Loucy (cell line): ENCODE measurements around the gene PLEKHH1.

ENCODE experiments used
- H2AFZ ChIP-seq: fragments of 200-600 bp; sonication (generic); 2 replicates; pipeline ENCODE4 v1.6.0; 2016; ENCODE audit warnings: antibody characterized with exemption, mild to moderate bottlenecking, low read length, moderate library complexity
- H3F3A ChIP-seq: fragments of 200-600 bp; 2 replicates; pipeline ENCODE4 v1.6.0; 2016; ENCODE audit warnings: antibody characterized with exemption, low read depth, mild to moderate bottlenecking
- H3K27me3 ChIP-seq: fragments of 200-600 bp; sonication (generic); 2 replicates; pipeline ENCODE4 v1.6.1; 2014; ENCODE audit warnings: low read length, mild to moderate bottlenecking; ENCODE audit not compliant: insufficient read depth, poor library complexity, severe bottlenecking
- H3K36me3 ChIP-seq: fragments of 200-600 bp; sonication (generic); 2 replicates; pipeline ENCODE4 v1.6.1; 2016; ENCODE audit warnings: low read length; ENCODE audit not compliant: insufficient read depth
- H3K4me1 ChIP-seq: fragments of 200-600 bp; sonication (generic); 2 replicates; pipeline ENCODE4 v1.5.1; 2014; ENCODE audit warnings: low read length, mild to moderate bottlenecking; ENCODE audit not compliant: insufficient read depth, poor library complexity, severe bottlenecking
- H3K4me2 ChIP-seq: fragments of 200-600 bp; sonication (generic); 2 replicates; pipeline ENCODE4 v1.6.0; 2014; ENCODE audit warnings: antibody characterized with exemption, low read length, low read depth, mild to moderate bottlenecking; ENCODE audit not compliant: poor library complexity, severe bottlenecking
- H3K4me3 ChIP-seq: fragments of 200-600 bp; sonication (generic); 2 replicates; pipeline ENCODE4 v1.5.1; 2014; ENCODE audit warnings: low read length, mild to moderate bottlenecking, mixed read lengths; ENCODE audit not compliant: poor library complexity, severe bottlenecking
- H3K79me2 ChIP-seq: fragments of 200-600 bp; sonication (generic); 2 replicates; pipeline ENCODE4 v1.6.1; 2014; ENCODE audit warnings: low read length; ENCODE audit not compliant: insufficient read depth
- H3K9ac ChIP-seq: fragments of 200-600 bp; sonication (generic); 2 replicates; pipeline ENCODE4 v1.6.0; 2014; ENCODE audit warnings: mild to moderate bottlenecking, low read depth, low read length, moderate library complexity; ENCODE audit not compliant: poor library complexity, severe bottlenecking
- H3K9me2 ChIP-seq: fragments of 200-600 bp; sonication (generic); replicated peaks from 2 replicates; pipeline ENCODE4 v1.6.1; 2016; ENCODE audit warnings: low read depth, low read length, mixed read lengths
- H3K9me3 ChIP-seq: fragments of 200-600 bp; sonication (generic); 2 replicates; pipeline ENCODE4 v1.6.1; 2014; ENCODE audit warnings: mild to moderate bottlenecking, antibody characterized with exemption, low read length, low read depth; ENCODE audit not compliant: insufficient read depth
- H4K20me1 ChIP-seq: fragments of 200-600 bp; sonication (generic); 2 replicates; pipeline ENCODE4 v1.6.0; 2014; ENCODE audit warnings: antibody characterized with exemption, low read length, mild to moderate bottlenecking; ENCODE audit not compliant: insufficient read depth, poor library complexity, severe bottlenecking
- EZH2phosphoT487 ChIP-seq: fragments of 200-600 bp; IDR thresholded peaks from 2 replicates; pipeline ENCODE4 v1.6.1; 2018; ENCODE audit warnings: antibody characterized with exemption, mild to moderate bottlenecking, moderate library complexity, borderline replicate concordance
- TF ChIP-seq, protein P1 (sequence below): fragments of 200-600 bp; sonication (generic); conservative IDR thresholded peaks from 2 replicates; pipeline ENCODE4 v1.5.1; 2014; ENCODE audit warnings: mild to moderate bottlenecking, antibody characterized with exemption, low read length

PLEKHH1 gene

GRCh38 chr14:67532606-67532997 lies 488 bp upstream of the PLEKHH1 start:
- peaks cover 22% of the 10 kb centered on the region for H3K27me3 ChIP-seq
- H4K20me1 ChIP-seq: no peaks in the 10 kb centered on the region
- TF ChIP-seq, protein P1, sequence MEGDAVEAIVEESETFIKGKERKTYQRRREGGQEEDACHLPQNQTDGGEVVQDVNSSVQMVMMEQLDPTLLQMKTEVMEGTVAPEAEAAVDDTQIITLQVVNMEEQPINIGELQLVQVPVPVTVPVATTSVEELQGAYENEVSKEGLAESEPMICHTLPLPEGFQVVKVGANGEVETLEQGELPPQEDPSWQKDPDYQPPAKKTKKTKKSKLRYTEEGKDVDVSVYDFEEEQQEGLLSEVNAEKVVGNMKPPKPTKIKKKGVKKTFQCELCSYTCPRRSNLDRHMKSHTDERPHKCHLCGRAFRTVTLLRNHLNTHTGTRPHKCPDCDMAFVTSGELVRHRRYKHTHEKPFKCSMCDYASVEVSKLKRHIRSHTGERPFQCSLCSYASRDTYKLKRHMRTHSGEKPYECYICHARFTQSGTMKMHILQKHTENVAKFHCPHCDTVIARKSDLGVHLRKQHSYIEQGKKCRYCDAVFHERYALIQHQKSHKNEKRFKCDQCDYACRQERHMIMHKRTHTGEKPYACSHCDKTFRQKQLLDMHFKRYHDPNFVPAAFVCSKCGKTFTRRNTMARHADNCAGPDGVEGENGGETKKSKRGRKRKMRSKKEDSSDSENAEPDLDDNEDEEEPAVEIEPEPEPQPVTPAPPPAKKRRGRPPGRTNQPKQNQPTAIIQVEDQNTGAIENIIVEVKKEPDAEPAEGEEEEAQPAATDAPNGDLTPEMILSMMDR: no peak
- TF ChIP-seq EZH2phosphoT487: no peak
- H3K4me1 ChIP-seq: no peaks in the 10 kb centered on the region
- no peaks in the 10 kb centered on the region for H3K79me2 ChIP-seq
- no peaks in the 10 kb centered on the region for H3K9me2 ChIP-seq
- H3K9me3 ChIP-seq: no peaks in the 10 kb centered on the region
- peak overlapping the region; percentile 69 for H2AFZ ChIP-seq
- peak overlapping the region; percentile 70 for H3K4me2 ChIP-seq
- H3K4me3 ChIP-seq: peak overlapping the region; percentile 64
- H3K36me3 ChIP-seq: no peaks in the 10 kb centered on the region
- H3F3A ChIP-seq: no peaks in the 10 kb centered on the region
- no peak overlapping the region for H3K9ac ChIP-seq

- TF ChIP-seq, protein P1: no peak
- TF ChIP-seq EZH2phosphoT487: no peak
- no peak overlapping the region for H3K4me2 ChIP-seq
- no peaks in the 10 kb centered on the region for H3K9me2 ChIP-seq
- peaks cover 22% of the 10 kb centered on the region for H3K27me3 ChIP-seq
- peak overlapping the region; percentile 64 for H3K4me3 ChIP-seq
- no peaks in the 10 kb centered on the region for H3K36me3 ChIP-seq
- H3F3A ChIP-seq: no peaks in the 10 kb centered on the region
- no peak overlapping the region for H3K9ac ChIP-seq
- H4K20me1 ChIP-seq: no peaks in the 10 kb centered on the region
- 0 out of 2 replicates have a peak overlapping the region, but pooled peaks have one; percentile 26 for H2AFZ ChIP-seq
- H3K79me2 ChIP-seq: no peaks in the 10 kb centered on the region
- H3K9me3 ChIP-seq: no peaks in the 10 kb centered on the region
- H3K4me1 ChIP-seq: no peaks in the 10 kb centered on the region
Measured at GRCh38 chr14:67533754-67534085, 630 bp downstream of the PLEKHH1 start.

DNA sequence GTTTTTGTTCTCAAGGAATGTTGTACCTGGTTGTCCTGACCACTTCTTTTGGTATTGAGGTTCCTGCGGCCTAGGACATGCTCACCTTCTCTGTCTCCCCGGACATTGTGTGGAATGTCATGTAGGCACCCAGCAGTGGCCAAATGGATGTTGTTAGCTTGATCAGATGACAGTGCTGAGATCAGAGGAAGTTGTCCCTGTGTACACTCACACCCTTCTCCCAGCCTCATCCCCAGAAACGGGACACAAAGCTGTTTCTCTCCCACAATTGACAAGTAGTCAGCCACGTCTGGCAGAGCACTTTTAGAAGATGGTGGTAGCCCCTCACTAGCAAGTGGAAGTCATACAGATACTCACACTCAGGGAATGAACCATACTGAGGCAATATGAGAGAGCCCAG lies 3.0 kb downstream of the PLEKHH1 start:
- Histone ChIP-seq H3K4me2 (no peak overlapping the region), H4K20me1 (no peaks in the 10 kb centered on the region), H3K9ac (no peak overlapping the region), H3K9me2 (no peaks in the 10 kb centered on the region), H3K4me1 (no peaks in the 10 kb centered on the region), H3K36me3 (no peaks in the 10 kb centered on the region), H3K27me3 (peaks cover 15% of the 10 kb centered on the region), H2AFZ (no peak overlapping the region), H3F3A (no peaks in the 10 kb centered on the region), H3K79me2 (no peaks in the 10 kb centered on the region), H3K4me3 (no peak overlapping the region), H3K9me3 (no peaks in the 10 kb centered on the region)
- TF ChIP-seq EZH2phosphoT487: no peak
- TF ChIP-seq, protein P1: no peak
